HepG2 (cell line): ENCODE measurements around the gene DLG2.

Experiments
- CBX5 ChIP-seq: sonication (generic); formaldehyde crosslinking; IDR thresholded peaks from 2 replicates; pipeline ENCODE4 v1.4.0; 2020; ENCODE audit warnings: missing genetic modification reagents, borderline replicate concordance
- CEBPB ChIP-seq: IDR thresholded peaks from 2 replicates; pipeline ENCODE4 v1.6.1; 2011; ENCODE audit warnings: low read depth, low read length, improper control_type of control experiment, borderline replicate concordance
- CREBL2 ChIP-seq: sonication (generic); formaldehyde crosslinking; IDR thresholded peaks from 2 replicates; pipeline ENCODE4 v1.8.1; 2023; ENCODE audit warnings: missing genetic modification reagents, mild to moderate bottlenecking, borderline replicate concordance
- MAFF ChIP-seq: IDR thresholded peaks from 2 replicates; pipeline ENCODE4 v1.6.1; 2011; ENCODE audit warnings: low read depth, low read length, improper control_type of control experiment
- NR1H2 ChIP-seq: sonication (generic); formaldehyde crosslinking; IDR thresholded peaks from 2 replicates; pipeline ENCODE4 v1.8.1; 2022; ENCODE audit warnings: low read depth, missing genetic modification reagents, borderline replicate concordance
- PBX3 ChIP-seq: sonication (generic); formaldehyde crosslinking; IDR thresholded peaks from 2 replicates; pipeline ENCODE4 v1.8.1; 2023; ENCODE audit warnings: missing genetic modification reagents, inconsistent platforms, borderline replicate concordance
- THRA ChIP-seq: sonication (generic); formaldehyde crosslinking; IDR thresholded peaks from 2 replicates; pipeline ENCODE4 v1.4.0; 2020; ENCODE audit warnings: missing genetic modification reagents, borderline replicate concordance
- ZNF274 ChIP-seq: sonication (generic); formaldehyde crosslinking; IDR thresholded peaks from 2 replicates; pipeline ENCODE4 v1.5.1; 2020; ENCODE audit warnings: mild to moderate bottlenecking, missing genetic modification reagents

- TF ChIP-seq CREBL2 (CRISPR knock-in tag) (no peak), ZNF274 (CRISPR knock-in tag) (no peak), CBX5 (CRISPR knock-in tag) (no peak), CEBPB (no peak), MAFF (no peak), THRA (CRISPR knock-in tag) (no peak), NR1H2 (CRISPR knock-in tag) (no peak), PBX3 (no peak)
Measured at GRCh38 chr11:84775503-84775902, 851.6 kb downstream of the DLG2 start.
